H1 (cell line): ENCODE results near the gene BRD7. TPM values are rescaled to one million over a fixed set of nuclear protein-coding genes. Genes with fewer than 3 reads are reported as not detected.

Experiments used
- CTCF ChIA-PET: fragments of 300-600 bp; sonication (Branson Sonifier 250); formaldehyde crosslinking; loops from one replicate; lab custom pipeline; 2021; ENCODE audit not compliant: partially characterized antibody; lab: Charles Lee
- POLR2A ChIA-PET: fragments of 300-600 bp; sonication (Branson Sonifier 250); formaldehyde crosslinking; loops from one replicate; lab custom pipeline; 2021; ENCODE audit warnings: inconsistent platforms; ENCODE audit not compliant: partially characterized antibody; lab: Charles Lee
- DNase-seq, 2 experiments: peaks; one replicate each; pipeline versions ENCODE4 v3.0.0 to v3.0.0-alpha.2; 2010 to 2022; ENCODE audit warnings: low spot score in 2 of 2, low read depth in 1 of 2, mixed read lengths in 1 of 2
- FAIRE-seq: peaks from 2 replicates; lab custom pipeline; 2011; peaks lifted over from hg19 to GRCh38; lab: Jason Lieb, UNC
- H2AFZ ChIP-seq: 2 replicates; pipeline ENCODE4 v1.8.1; 2012; ENCODE audit warnings: low read length, inconsistent platforms
- H2AK5ac ChIP-seq: 2 replicates; pipeline ENCODE4 v1.6.1; 2013; ENCODE audit warnings: low read depth, low read length
- H2BK120ac ChIP-seq: replicated peaks from 2 replicates; pipeline ENCODE3; 2013; ENCODE audit warnings: low read depth, low read length, inconsistent platforms
- H2BK12ac ChIP-seq: 2 replicates; pipeline ENCODE4 v1.6.1; 2013; ENCODE audit warnings: low read depth, low read length
- H2BK15ac ChIP-seq: 2 replicates; pipeline ENCODE4 v1.6.1; 2013; ENCODE audit warnings: low read length
- H2BK20ac ChIP-seq: 2 replicates; pipeline ENCODE4 v1.6.1; 2013; ENCODE audit warnings: low read length
- H2BK5ac ChIP-seq: 2 replicates; pipeline ENCODE4 v1.6.1; 2013; ENCODE audit warnings: low read depth, low read length
- H3K14ac ChIP-seq: 2 replicates; pipeline ENCODE4 v1.6.1; 2013; ENCODE audit warnings: inconsistent platforms; ENCODE audit not compliant: insufficient read length
- H3K18ac ChIP-seq: 2 replicates; pipeline ENCODE4 v1.6.1; 2013; ENCODE audit warnings: low read length; ENCODE audit errors: extremely low read depth
- H3K23ac ChIP-seq: 2 replicates; pipeline ENCODE4 v1.6.1; 2013; ENCODE audit warnings: inconsistent platforms; ENCODE audit not compliant: insufficient read length
- H3K23me2 ChIP-seq: 2 replicates; pipeline ENCODE4 v1.6.1; 2013; ENCODE audit warnings: low read depth, low read length
- H3K27ac ChIP-seq: 2 replicates; pipeline ENCODE4 v1.6.1; 2011; ENCODE audit warnings: low read depth, low read length, inconsistent platforms
- H3K27me3 ChIP-seq, 4 experiments: replicated peaks in 1 of 4; 1 replicate in 1 of 4; 2 replicates in 3 of 4; pipeline versions ENCODE4 v1.6.1 to v1.8.1; 2011 to 2013; ENCODE audit warnings: low read length in 3 of 4, mild to moderate bottlenecking in 3 of 4, inconsistent platforms in 2 of 4, mixed read lengths in 2 of 4, moderate library complexity in 1 of 4; ENCODE audit not compliant: control insufficient read depth in 3 of 4, insufficient read depth in 3 of 4; ENCODE audit errors: extremely low read depth in 1 of 4
- H3K36me3 ChIP-seq, 4 experiments: 2 replicates each; pipeline versions ENCODE4 v1.6.1 to v1.8.1; 2011 to 2013; ENCODE audit warnings: mild to moderate bottlenecking in 4 of 4, low read length in 3 of 4, moderate library complexity in 2 of 4, control low read depth in 1 of 4, inconsistent platforms in 1 of 4; ENCODE audit not compliant: insufficient read depth in 4 of 4, control insufficient read depth in 2 of 4
- H3K4ac ChIP-seq: replicated peaks from 2 replicates; pipeline ENCODE3; 2013; ENCODE audit warnings: low read length, low read depth, mixed read lengths, inconsistent platforms; ENCODE audit not compliant: insufficient read length
- H3K4me1 ChIP-seq, 4 experiments: replicated peaks in 1 of 4; 1 replicate in 1 of 4; 2 replicates in 3 of 4; pipeline versions ENCODE4 v1.6.1 to v1.8.1; 2011 to 2013; ENCODE audit warnings: low read length in 3 of 4, inconsistent platforms in 2 of 4, mixed read lengths in 1 of 4; ENCODE audit not compliant: insufficient read depth in 4 of 4, control insufficient read depth in 3 of 4
- H3K4me2 ChIP-seq, 2 experiments: 2 replicates each; pipeline versions ENCODE4 v1.6.1 to v1.8.1; 2011 to 2013; ENCODE audit warnings: low read depth in 2 of 2, low read length in 2 of 2, control low read depth in 1 of 2, inconsistent platforms in 1 of 2, mild to moderate bottlenecking in 1 of 2; ENCODE audit not compliant: insufficient read depth in 1 of 2
- H3K4me3 ChIP-seq, 4 experiments: fragments of 200-600, 300-600 bp in 1 of 4; sonication (generic), shearing (Covaris generic), sonication (Bioruptor Twin) in 1 of 4; 2 replicates each; pipeline versions ENCODE4 v1.5.1 to v1.8.1; 2011 to 2016; ENCODE audit warnings: low read length in 4 of 4, low read depth in 3 of 4, control low read depth in 2 of 4, inconsistent platforms in 2 of 4, mild to moderate bottlenecking in 2 of 4, mixed read lengths in 1 of 4, moderate library complexity in 1 of 4; ENCODE audit not compliant: insufficient read depth in 2 of 4; ENCODE audit errors: extremely low read depth in 1 of 4
- H3K56ac ChIP-seq: replicated peaks from 2 replicates; pipeline ENCODE3; 2013; ENCODE audit warnings: low read depth, mild to moderate bottlenecking, mixed read lengths, low read length, inconsistent platforms; ENCODE audit not compliant: insufficient read length
- H3K79me1 ChIP-seq: 2 replicates; pipeline ENCODE4 v1.6.1; 2013; ENCODE audit warnings: low read depth, low read length, control low read depth
- H3K79me2 ChIP-seq, 2 experiments: 2 replicates each; pipeline versions ENCODE4 v1.6.1 to v1.8.1; 2012 to 2013; ENCODE audit warnings: low read length in 2 of 2, mild to moderate bottlenecking in 2 of 2, inconsistent platforms in 1 of 2; ENCODE audit not compliant: insufficient read depth in 2 of 2, control insufficient read depth in 1 of 2
- H3K9ac ChIP-seq, 4 experiments: replicated peaks in 1 of 4; 1 replicate in 1 of 4; 2 replicates in 3 of 4; pipeline versions ENCODE4 v1.6.1 to v1.8.1; 2011 to 2013; ENCODE audit warnings: low read depth in 3 of 4, low read length in 3 of 4, control low read depth in 2 of 4, mild to moderate bottlenecking in 2 of 4, moderate library complexity in 2 of 4, inconsistent platforms in 1 of 4; ENCODE audit errors: extremely low read depth in 1 of 4
- H3K9me3 ChIP-seq, 2 experiments: 2 replicates each; pipeline versions ENCODE4 v1.6.1 to v1.8.1; 2012 to 2013; ENCODE audit warnings: mild to moderate bottlenecking in 2 of 2, moderate library complexity in 2 of 2, control low read depth in 1 of 2, inconsistent platforms in 1 of 2, low read depth in 1 of 2, low read length in 1 of 2, mixed read lengths in 1 of 2; ENCODE audit not compliant: insufficient read depth in 2 of 2
- H4K20me1 ChIP-seq, 2 experiments: replicated peaks in 1 of 2; 2 replicates each; pipeline versions ENCODE3 to v1.8.1; 2011 to 2013; ENCODE audit warnings: inconsistent platforms in 2 of 2, low read length in 2 of 2, mild to moderate bottlenecking in 1 of 2; ENCODE audit not compliant: insufficient read depth in 2 of 2, control insufficient read depth in 1 of 2
- H4K5ac ChIP-seq: 2 replicates; pipeline ENCODE4 v1.6.1; 2013; ENCODE audit warnings: low read length, low read depth, mixed read lengths, inconsistent platforms; ENCODE audit not compliant: insufficient read length
- H4K8ac ChIP-seq: 2 replicates; pipeline ENCODE4 v1.8.0; 2013; ENCODE audit warnings: mild to moderate bottlenecking, moderate library complexity, low read length, inconsistent platforms; ENCODE audit not compliant: insufficient read depth; ENCODE audit errors: extremely low read depth
- H4K91ac ChIP-seq: replicated peaks from 2 replicates; pipeline ENCODE3; 2013; ENCODE audit warnings: low read length, mixed read lengths, inconsistent platforms; ENCODE audit not compliant: insufficient read length
- CHD1 ChIP-seq: IDR thresholded peaks from 2 replicates; pipeline ENCODE4 v1.6.1; 2012; ENCODE audit warnings: low read depth, low read length, improper control_type of control experiment
- CTBP2 ChIP-seq: IDR thresholded peaks from 2 replicates; pipeline ENCODE4 v1.7.0; 2011; ENCODE audit warnings: borderline replicate concordance, mild to moderate bottlenecking, moderate library complexity, mixed read lengths, low read length; ENCODE audit not compliant: insufficient read depth, insufficient read length
- E2F6 ChIP-seq: IDR thresholded peaks from 2 replicates; pipeline ENCODE4 v1.6.1; 2012; ENCODE audit warnings: inconsistent platforms
- EZH2 ChIP-seq: fragments of 200-600 bp; sonication (generic); IDR thresholded peaks from 2 replicates; pipeline ENCODE4 v1.7.1; 2012; ENCODE audit warnings: low read depth, mild to moderate bottlenecking, moderate library complexity, low read length, inconsistent platforms; ENCODE audit not compliant: severe bottlenecking
- FOSL1 ChIP-seq: IDR thresholded peaks from 2 replicates; pipeline ENCODE4 v1.6.1; 2011; ENCODE audit warnings: mild to moderate bottlenecking, low read depth, low read length, moderate library complexity; ENCODE audit not compliant: insufficient read depth
- GTF2F1 ChIP-seq: IDR thresholded peaks from 2 replicates; pipeline ENCODE4 v1.6.1; 2012; ENCODE audit warnings: low read depth, low read length, improper control_type of control experiment, borderline replicate concordance
- JUND ChIP-seq: IDR thresholded peaks from 2 replicates; pipeline ENCODE4 v1.6.1; 2011; ENCODE audit warnings: mild to moderate bottlenecking, improper control_type of control experiment, low read length
- SIRT6 ChIP-seq: IDR thresholded peaks from one replicate; pipeline ENCODE4 v1.7.1; 2012; ENCODE audit warnings: low read length, inconsistent platforms
- SIX5 ChIP-seq: IDR thresholded peaks from 2 replicates; pipeline ENCODE4 v1.6.1; 2011; ENCODE audit warnings: mild to moderate bottlenecking, low read depth, low read length
- SP2 ChIP-seq: IDR thresholded peaks from 2 replicates; pipeline ENCODE4 v1.6.1; 2012; ENCODE audit warnings: mild to moderate bottlenecking, low read length, inconsistent platforms
- TAF1 ChIP-seq: IDR thresholded peaks from 2 replicates; pipeline ENCODE4 v1.6.1; 2011; ENCODE audit warnings: mild to moderate bottlenecking, low read depth, low read length
- TBP ChIP-seq: IDR thresholded peaks from 2 replicates; pipeline ENCODE4 v1.6.1; 2011; ENCODE audit warnings: low read depth, low read length, improper control_type of control experiment
- WGBS, 2 experiments: shearing (Covaris generic) in 1 of 2; methylation state at CpG; one replicate each; pipeline versions ENCODE4 v1.1.6 to v1.1.7; 2013 to 2015; ENCODE audit warnings: low lambda C conversion rate in 2 of 2, mixed read lengths in 2 of 2, inconsistent platforms in 1 of 2, low coverage in 1 of 2, missing lambda C conversion rate in 1 of 2; ENCODE audit not compliant: insufficient replicate concordance in 2 of 2, insufficient coverage in 1 of 2, insufficient read length in 1 of 2; ENCODE audit errors: extremely low coverage in 1 of 2, missing lambda C conversion rate in 1 of 2; 5-methylcytosine and 5-hydroxymethylcytosine counted together
- polyA plus RNA-seq, 7 experiments: library from polyadenylated mRNA; depleted of rRNA in 3 of 7; stranded (reverse) in 5 of 7; unstranded in 2 of 7; fragments of >200 nt in 5 of 7; fragments of 200-250 nt in 2 of 7; gene quantifications; 1 replicate in 5 of 7; 2 replicates in 1 of 7; 4 replicates in 1 of 7; pipeline versions ENCODE4 v1.2.1 to v1.2.3, GENCODE V29; 2011 to 2013; ENCODE audit warnings: missing spikeins in 2 of 7, mixed read lengths in 2 of 7
- total RNA-seq: library from RNA; stranded (reverse); fragmentation: NEBNext Ultra II Directional; extraction: Animal tissue kit (Norgen Biotek cat#: 25700); gene quantifications from 2 replicates; pipeline ENCODE4 v1.2.1, GENCODE V29; 2021

Gene BRD7
- total and polyA plus RNA-seq, 2 of the 8 experiments (the other 6 are each of a cell fraction or from before 2014, with no cell fraction given): 42.5 to 120 TPM

GRCh38 chr16:50293041-50293783 lies 75.6 kb downstream of the BRD7 start:
- Histone ChIP-seq H3K79me2 (no peaks in the 10 kb centered on the region), H3K4me3 (no peak overlapping the region), H3K79me1 (no peaks in the 10 kb centered on the region), H3K56ac (no peak overlapping the region), H3K27me3 (no peaks in the 10 kb centered on the region), H2BK15ac (no peak overlapping the region; the same call in 1 of the 2 replicates), H4K8ac (no peak overlapping the region), H2BK12ac (no peak overlapping the region), H3K9ac (no peak overlapping the region), H4K91ac (no peak overlapping the region), H2BK20ac (no peak overlapping the region), H2BK5ac (no peak overlapping the region), H2AK5ac (no peak overlapping the region), H3K4me2 (no peak overlapping the region), H3K23ac (no peak overlapping the region), H3K9me3 (no peaks in the 10 kb centered on the region), H3K27ac (no peak overlapping the region), H3K23me2 (no peaks in the 10 kb centered on the region), H3K18ac (no peak overlapping the region), H3K4ac (no peak overlapping the region), H4K5ac (no peak overlapping the region), H3K14ac (no peak overlapping the region), H2AFZ (no peak overlapping the region), H3K4me1 (peaks cover 0 to 3% (median 0%) of the 10 kb centered on the region in 4 experiments; a peak in 1 of 7 replicates), H3K36me3 (no peaks in the 10 kb centered on the region), H4K20me1 (peaks cover 0 to 2% of the 10 kb centered on the region in 2 experiments), H2BK120ac (no peak overlapping the region)
- CTCF ChIA-PET: interaction anchor here (0.6 to 2.6 kb wide), 2 partner anchors 58 to 83 kb away, joined by 3 to 8 read pairs; no protein-coding TSS in a partner anchor
- POLR2A ChIA-PET: interaction anchor here (0.6 kb wide), 1 partner anchor 12 kb away, joined by 3 read pairs; no protein-coding TSS in a partner anchor
- 88% methylated on average over 20 of the region's 20 CpGs; no CpG with 5 or more reads in 1 of the 2 experiments for WGBS, 2 experiments
- FAIRE-seq (no peak), DNase-seq (no peak)
- TF ChIP-seq SIRT6 (no peak), SIX5 (no peak), TBP (no peak), FOSL1 (no peak), CTBP2 (no peak), GTF2F1 (no peak), TAF1 (no peak), EZH2 (no peak), E2F6 (no peak), CHD1 (no peak), SP2 (no peak), JUND (no peak)
